Measurements from ENCODE around the gene CAVIN1.

- TF ChIP-seq POLR2AphosphoS5 (IDR thresholded peaks at IDR 0.05), result no peak
- TF ChIP-seq, protein P1, sequence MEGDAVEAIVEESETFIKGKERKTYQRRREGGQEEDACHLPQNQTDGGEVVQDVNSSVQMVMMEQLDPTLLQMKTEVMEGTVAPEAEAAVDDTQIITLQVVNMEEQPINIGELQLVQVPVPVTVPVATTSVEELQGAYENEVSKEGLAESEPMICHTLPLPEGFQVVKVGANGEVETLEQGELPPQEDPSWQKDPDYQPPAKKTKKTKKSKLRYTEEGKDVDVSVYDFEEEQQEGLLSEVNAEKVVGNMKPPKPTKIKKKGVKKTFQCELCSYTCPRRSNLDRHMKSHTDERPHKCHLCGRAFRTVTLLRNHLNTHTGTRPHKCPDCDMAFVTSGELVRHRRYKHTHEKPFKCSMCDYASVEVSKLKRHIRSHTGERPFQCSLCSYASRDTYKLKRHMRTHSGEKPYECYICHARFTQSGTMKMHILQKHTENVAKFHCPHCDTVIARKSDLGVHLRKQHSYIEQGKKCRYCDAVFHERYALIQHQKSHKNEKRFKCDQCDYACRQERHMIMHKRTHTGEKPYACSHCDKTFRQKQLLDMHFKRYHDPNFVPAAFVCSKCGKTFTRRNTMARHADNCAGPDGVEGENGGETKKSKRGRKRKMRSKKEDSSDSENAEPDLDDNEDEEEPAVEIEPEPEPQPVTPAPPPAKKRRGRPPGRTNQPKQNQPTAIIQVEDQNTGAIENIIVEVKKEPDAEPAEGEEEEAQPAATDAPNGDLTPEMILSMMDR (IDR thresholded peaks at IDR 0.05), result no peak
- no peak for TF ChIP-seq POLR2A (IDR thresholded peaks at IDR 0.05; ENCODE audit: low read depth)
Measured at GRCh38 chr17:42463976-42464400, 40.9 kb upstream of the CAVIN1 start.
